B cell (primary cell): ENCODE data around the gene DTNBP1. TPM values are rescaled to one million over a fixed set of nuclear protein-coding genes. Genes with fewer than 3 reads are reported as not detected.

Source experiments
- ATAC-seq: fragments of 200-7000 bp; cut with Tn5 transposase; one replicate; pipeline ENCODE4 v1.10.0; 2021; ENCODE audit warnings: low read depth, mild to moderate bottlenecking, moderate number of reproducible peaks, moderate library complexity
- CTCF ChIA-PET: fragments of 350-600 bp; sonication (Branson Sonifier 250); formaldehyde crosslinking; loops from one replicate; lab custom pipeline; 2021; ENCODE audit warnings: antibody characterized with exemption, inconsistent platforms; lab: Charles Lee
- POLR2A ChIA-PET: fragments of 350-600 bp; sonication (Branson Sonifier 250); formaldehyde crosslinking; loops from one replicate; lab custom pipeline; 2021; ENCODE audit warnings: antibody characterized with exemption; lab: Charles Lee
- DNase-seq: peaks from one replicate; pipeline ENCODE4 v3.0.0; 2013
- H2AFZ ChIP-seq: 2 replicates; pipeline ENCODE4 v1.6.1; 2012; ENCODE audit warnings: mild to moderate bottlenecking, low read depth, low read length; ENCODE audit not compliant: insufficient read depth, poor library complexity, severe bottlenecking
- H3K27ac ChIP-seq, 2 donors: 1 replicate in 1 of 2; 2 replicates in 1 of 2; pipeline ENCODE4 v1.5.1; 2012 to 2013; ENCODE audit warnings: low read length in 2 of 2, mild to moderate bottlenecking in 2 of 2, moderate library complexity in 1 of 2
- H3K27me3 ChIP-seq, 4 experiments: fragments of 200-600 bp in 1 of 4; sonication (generic) in 1 of 4; replicated peaks in 1 of 4; 1 replicate in 2 of 4; 2 replicates in 2 of 4; pipeline versions ENCODE4 v1.6.1 to v1.7.0; 2013 to 2016; ENCODE audit warnings: low read length in 3 of 4, mild to moderate bottlenecking in 2 of 4, mixed read lengths in 1 of 4, moderate library complexity in 1 of 4; ENCODE audit not compliant: insufficient read depth in 4 of 4, control insufficient read depth in 3 of 4; ENCODE audit errors: control extremely low read depth in 1 of 4
- H3K36me3 ChIP-seq, 2 experiments: replicated peaks in 1 of 2; 1 replicate in 1 of 2; 2 replicates in 1 of 2; pipeline versions ENCODE4 v1.6.1 to v1.7.1; 2013; ENCODE audit warnings: low read length in 1 of 2; ENCODE audit not compliant: insufficient read depth in 2 of 2, control insufficient read depth in 1 of 2; ENCODE audit errors: control extremely low read depth in 1 of 2, extremely low read depth in 1 of 2
- H3K4me1 ChIP-seq, 2 donors: fragments of 200-600 bp in 1 of 2; sonication (generic) in 1 of 2; 1 replicate in 1 of 2; 2 replicates in 1 of 2; pipeline versions ENCODE4 v1.5.1 to v1.6.1; 2013 to 2017; ENCODE audit warnings: low read length in 2 of 2; ENCODE audit not compliant: control insufficient read depth in 2 of 2, insufficient read depth in 2 of 2
- H3K4me2 ChIP-seq: replicated peaks from 2 replicates; pipeline ENCODE3; 2012; ENCODE audit warnings: mild to moderate bottlenecking, low read depth, low read length; ENCODE audit not compliant: poor library complexity, severe bottlenecking
- H3K4me3 ChIP-seq, 5 experiments: fragments of 200-600 bp in 1 of 5; sonication (generic) in 1 of 5; 1 replicate in 3 of 5; 2 replicates in 2 of 5; pipeline versions ENCODE4 v1.5.1 to v1.7.0; 2011 to 2016; ENCODE audit warnings: low read length in 4 of 5, mild to moderate bottlenecking in 4 of 5, low read depth in 2 of 5, control low read depth in 1 of 5, moderate library complexity in 1 of 5; ENCODE audit not compliant: insufficient read depth in 1 of 5; ENCODE audit errors: control extremely low read depth in 1 of 5, extremely low read depth in 1 of 5
- H3K79me2 ChIP-seq: fragments of 200-600 bp; sonication (generic); one replicate; pipeline ENCODE4 v1.6.0; 2016; ENCODE audit warnings: low read length; ENCODE audit not compliant: control insufficient read depth, insufficient read depth
- H3K9ac ChIP-seq: fragments of 200-600 bp; sonication (generic); 2 replicates; pipeline ENCODE4 v1.6.1; 2017; ENCODE audit warnings: mild to moderate bottlenecking, low read length, moderate library complexity
- H3K9me3 ChIP-seq, 3 donors: one replicate each; pipeline versions ENCODE4 v1.6.1 to v1.7.1; 2013; ENCODE audit warnings: low read length in 2 of 3; ENCODE audit not compliant: control insufficient read depth in 2 of 3, insufficient read depth in 1 of 3; ENCODE audit errors: control extremely low read depth in 1 of 3
- H4K20me1 ChIP-seq: 2 replicates; pipeline ENCODE4 v1.6.0; 2012; ENCODE audit warnings: mild to moderate bottlenecking, low read length; ENCODE audit not compliant: insufficient read depth, control insufficient read depth, poor library complexity, severe bottlenecking
- H3K27ac Mint-ChIP-seq: one replicate; pipeline ENCODE4 v1.8.0; 2021; ENCODE audit warnings: mixed read lengths
- H3K27me3 Mint-ChIP-seq: one replicate; pipeline ENCODE4 v1.8.0; 2021; ENCODE audit warnings: mixed read lengths
- H3K4me1 Mint-ChIP-seq: one replicate; pipeline ENCODE4 v1.8.0; 2021; ENCODE audit warnings: mixed read lengths
- H3K4me3 Mint-ChIP-seq: one replicate; pipeline ENCODE4 v1.8.0; 2021; ENCODE audit warnings: mixed read lengths
- H3K9me3 Mint-ChIP-seq: one replicate; pipeline ENCODE4 v1.8.0; 2022; ENCODE audit warnings: mixed read lengths; ENCODE audit not compliant: insufficient read depth
- EZH2 ChIP-seq: IDR thresholded peaks from 2 replicates; pipeline ENCODE4 v1.6.1; 2012; ENCODE audit warnings: borderline replicate concordance, low read depth, mild to moderate bottlenecking, moderate library complexity, low read length; ENCODE audit not compliant: insufficient read depth, poor library complexity, severe bottlenecking
- WGBS: methylation state at CpG from one replicate; pipeline ENCODE4 v1.1.5; 2013; ENCODE audit warnings: missing lambda C conversion rate; ENCODE audit not compliant: insufficient coverage; 5-methylcytosine and 5-hydroxymethylcytosine counted together
- intact Hi-C: fragments of 100-400 bp; cut with micrococcal nuclease; formaldehyde crosslinking; loops from one replicate; pipeline ENCODE4 v1.10.0; 2022
- polyA plus RNA-seq: library from polyadenylated mRNA; depleted of rRNA; stranded (reverse); fragments of >200 nt; gene quantifications from 2 replicates; pipeline ENCODE4 v1.2.3, GENCODE V29; 2012
- total RNA-seq, 2 donors: library from RNA; stranded (reverse); fragments of 120-200 nt in 1 of 2; gene quantifications; 1 replicate in 1 of 2; 2 replicates in 1 of 2; pipeline versions ENCODE4 v1.2.3 to v1.2.4, GENCODE V29; 2013 to 2022
- TF ChIP-seq, protein P1 (sequence below): fragments of 200-600 bp; IDR thresholded peaks from one replicate; pipeline ENCODE4 v1.8.0; 2022; ENCODE audit warnings: antibody characterized with exemption, mild to moderate bottlenecking

DTNBP1 gene
- total and polyA plus RNA-seq, 2 donors (not counting 1 experiment from before 2014, with no cell fraction given) = 31.4 to 73.0 TPM

DNA sequence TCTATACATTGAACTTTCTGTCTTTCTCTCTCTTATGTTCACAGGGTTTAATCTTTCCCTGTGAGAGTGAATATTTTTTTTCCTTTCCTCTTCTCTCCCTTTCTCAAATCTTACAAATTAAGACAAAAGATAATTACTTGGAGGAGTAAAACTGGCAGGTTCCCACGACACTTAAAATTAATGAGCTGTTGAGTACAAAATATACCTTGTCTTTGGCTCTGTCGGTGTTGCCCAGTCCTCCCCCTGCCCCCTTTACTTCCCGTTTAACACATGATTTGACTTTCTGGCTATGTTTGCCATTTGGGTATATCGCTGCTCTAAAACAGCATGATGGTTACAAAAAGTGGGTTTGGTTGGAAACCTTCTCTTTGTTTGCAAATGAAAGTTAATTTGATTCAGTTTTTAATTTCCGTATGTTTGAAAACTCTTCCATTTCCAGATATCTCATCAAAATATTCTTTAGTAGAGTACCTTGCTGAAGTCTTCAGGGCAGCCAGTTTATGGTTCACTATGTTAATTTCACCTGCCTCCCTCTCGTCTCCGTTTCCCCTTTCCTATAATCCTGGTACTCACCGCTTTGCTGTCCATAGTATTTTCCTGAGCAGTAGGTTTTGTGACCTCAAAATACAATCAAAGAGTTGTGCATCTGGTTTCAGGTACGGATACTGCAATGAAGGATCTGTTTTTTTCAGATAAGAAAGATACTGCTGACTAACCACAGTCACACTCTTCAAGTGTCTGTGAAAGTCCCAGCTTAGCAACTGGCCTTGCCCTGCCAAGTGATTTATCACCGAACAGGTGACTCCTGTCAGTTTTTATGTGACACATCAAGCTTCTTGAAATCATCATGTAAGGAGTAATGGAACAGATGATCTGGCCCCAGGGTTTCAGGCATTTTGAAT lies 181.2 kb downstream of the DTNBP1 start:
- Mint-ChIP-seq H3K4me3 (no peak overlapping the region), H3K27me3 (no peaks in the 10 kb centered on the region), H3K9me3 (no peaks in the 10 kb centered on the region), H3K27ac (no peak overlapping the region), H3K4me1 (peaks cover 50% of the 10 kb centered on the region)
- ATAC-seq (no peak), DNase-seq (no peak)
- peaks cover 79% of the 10 kb centered on the region for H3K79me2 ChIP-seq
- H2AFZ ChIP-seq = no peak overlapping the region
- ChIA-PET CTCF (no interaction called here), POLR2A (no interaction called here)
- no peak overlapping the region for H3K27ac ChIP-seq
- H3K9ac ChIP-seq = no peak overlapping the region
- TF ChIP-seq, protein P1, sequence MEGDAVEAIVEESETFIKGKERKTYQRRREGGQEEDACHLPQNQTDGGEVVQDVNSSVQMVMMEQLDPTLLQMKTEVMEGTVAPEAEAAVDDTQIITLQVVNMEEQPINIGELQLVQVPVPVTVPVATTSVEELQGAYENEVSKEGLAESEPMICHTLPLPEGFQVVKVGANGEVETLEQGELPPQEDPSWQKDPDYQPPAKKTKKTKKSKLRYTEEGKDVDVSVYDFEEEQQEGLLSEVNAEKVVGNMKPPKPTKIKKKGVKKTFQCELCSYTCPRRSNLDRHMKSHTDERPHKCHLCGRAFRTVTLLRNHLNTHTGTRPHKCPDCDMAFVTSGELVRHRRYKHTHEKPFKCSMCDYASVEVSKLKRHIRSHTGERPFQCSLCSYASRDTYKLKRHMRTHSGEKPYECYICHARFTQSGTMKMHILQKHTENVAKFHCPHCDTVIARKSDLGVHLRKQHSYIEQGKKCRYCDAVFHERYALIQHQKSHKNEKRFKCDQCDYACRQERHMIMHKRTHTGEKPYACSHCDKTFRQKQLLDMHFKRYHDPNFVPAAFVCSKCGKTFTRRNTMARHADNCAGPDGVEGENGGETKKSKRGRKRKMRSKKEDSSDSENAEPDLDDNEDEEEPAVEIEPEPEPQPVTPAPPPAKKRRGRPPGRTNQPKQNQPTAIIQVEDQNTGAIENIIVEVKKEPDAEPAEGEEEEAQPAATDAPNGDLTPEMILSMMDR = no peak
- no peak for TF ChIP-seq EZH2
- H3K9me3 ChIP-seq = no peaks in the 10 kb centered on the region
- H3K27me3 ChIP-seq = no peaks in the 10 kb centered on the region
- H3K4me3 ChIP-seq = no peak overlapping the region
- peak overlapping the region; percentile 26 for H3K4me2 ChIP-seq
- peaks cover 0 to 6% of the 10 kb centered on the region in 2 experiments for H3K36me3 ChIP-seq
- peaks cover 74% of the 10 kb centered on the region for H4K20me1 ChIP-seq
- intact Hi-C loops = no loop called here
- H3K4me1 ChIP-seq = peaks cover 4 to 10% of the 10 kb centered on the region in 2 donors
- 68% methylated on average over 5 of the region's 10 CpGs for WGBS

DNA sequence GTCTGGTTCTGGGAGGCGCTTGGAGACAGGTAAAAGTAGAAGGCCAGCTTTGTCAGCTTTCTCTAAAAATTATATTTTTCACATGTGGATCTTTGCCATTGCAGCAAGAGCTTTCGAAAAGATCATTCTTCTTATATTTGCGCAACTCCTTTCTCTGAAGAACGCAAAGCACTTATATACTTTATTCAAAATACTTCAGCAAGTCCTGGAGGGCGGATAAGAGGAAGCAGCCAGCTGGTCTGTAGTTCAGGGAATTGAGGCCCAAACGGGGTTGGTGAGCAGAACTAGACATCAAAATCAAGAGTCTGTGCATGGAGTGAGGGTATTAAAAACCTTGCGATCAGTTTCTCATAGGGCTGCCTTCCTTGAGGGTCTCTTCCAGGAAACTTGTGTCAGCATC lies 182.3 kb downstream of the DTNBP1 start:
- no peak overlapping the region for H3K27ac Mint-ChIP-seq
- POLR2A ChIA-PET = no interaction called here
- H3K36me3 ChIP-seq = peaks cover 0 to under 1% of the 10 kb centered on the region in 2 experiments
- H2AFZ ChIP-seq = no peak overlapping the region
- no peaks in the 10 kb centered on the region for H3K27me3 Mint-ChIP-seq
- H3K9me3 ChIP-seq = no peaks in the 10 kb centered on the region
- H3K9me3 Mint-ChIP-seq = no peaks in the 10 kb centered on the region
- no peak overlapping the region for H3K27ac ChIP-seq
- H3K4me3 Mint-ChIP-seq = no peak overlapping the region
- no peak for DNase-seq
- H3K4me2 ChIP-seq = no peak overlapping the region
- H3K79me2 ChIP-seq = peaks cover 91% of the 10 kb centered on the region
- TF ChIP-seq EZH2 = no peak
- TF ChIP-seq, protein P1 = no peak
- peaks cover 9 to 10% of the 10 kb centered on the region in 2 donors for H3K4me1 ChIP-seq
- WGBS = 90% methylated on average over 2 of the region's 7 CpGs
- peaks cover 59% of the 10 kb centered on the region for H3K4me1 Mint-ChIP-seq
- ATAC-seq = no peak
- CTCF ChIA-PET = no interaction called here
- no peaks in the 10 kb centered on the region for H3K27me3 ChIP-seq
- intact Hi-C loops = no loop called here
- no peak overlapping the region for H3K9ac ChIP-seq
- peaks cover 69% of the 10 kb centered on the region for H4K20me1 ChIP-seq
- no peak overlapping the region for H3K4me3 ChIP-seq
